GM12892 (cell line): Measurements from ENCODE around the gene PAX5.
"Not testable (repeated sequence)": the region's sequence is repeated elsewhere in the genome, so short reads cannot be mapped to it uniquely, and the experiment has no call there.

Experiments
- DNase-seq: peaks from one replicate; pipeline ENCODE4 v3.0.0; 2011; ENCODE audit not compliant: insufficient read length
- FAIRE-seq: peaks from 2 replicates; lab custom pipeline; 2011; peaks lifted over from hg19 to GRCh38; lab: Jason Lieb, UNC
- POLR2A ChIP-seq: IDR thresholded peaks from 2 replicates; pipeline ENCODE4 v1.6.1; 2011; ENCODE audit warnings: low read depth, low read length, control low read depth
- POLR2AphosphoS5 ChIP-seq: IDR thresholded peaks from 2 replicates; pipeline ENCODE4 v1.6.1; 2011; ENCODE audit warnings: low read depth, low read length, control low read depth
- TAF1 ChIP-seq: IDR thresholded peaks from 2 replicates; pipeline ENCODE4 v1.6.1; 2011; ENCODE audit warnings: low read depth, mild to moderate bottlenecking, control low read depth, low read length, borderline replicate concordance

The PAX5 gene

GRCh38 chr9:37056046-37056920 lies 22.2 kb upstream of the PAX5 start:
- no peak for DNase-seq
- TF ChIP-seq POLR2AphosphoS5 (no peak), TAF1 (no peak), POLR2A (no peak)
- FAIRE-seq = no peak

- DNase-seq, FAIRE-seq: not testable (repeated sequence)
These were observed 20.3 kb upstream of the PAX5 start for GRCh38 chr9:37054363-37054720.

GRCh38 chr9:37053684-37054362 lies 19.8 kb upstream of the PAX5 start:
- FAIRE-seq = peak; percentile 14
- no peak for DNase-seq

GRCh38 chr9:37046683-37047082 lies 12.6 kb upstream of the PAX5 start:
- TF ChIP-seq POLR2A (no peak), POLR2AphosphoS5 (no peak), TAF1 (no peak)
- FAIRE-seq = peak; percentile 42
- no peak for DNase-seq

More at GRCh38 chr9:37053684-37054362, 19.8 kb upstream of the PAX5 start:
- TF ChIP-seq TAF1 (no peak), POLR2A (no peak), POLR2AphosphoS5 (no peak)

- TF ChIP-seq POLR2AphosphoS5 = no peak
- TF ChIP-seq TAF1 = no peak
- TF ChIP-seq POLR2A = no peak
- DNase-seq = no peak
- no peak for FAIRE-seq
These were observed 8.4 kb upstream of the PAX5 start for GRCh38 chr9:37042421-37042820.

- TF ChIP-seq POLR2AphosphoS5 (no peak), POLR2A (no peak), TAF1 (no peak)
- FAIRE-seq (no peak), DNase-seq (no peak)
These were observed 6.5 kb upstream of the PAX5 start for GRCh38 chr9:37040508-37041127.

GRCh38 chr9:37038943-37039464 lies 4.9 kb upstream of the PAX5 start:
- no peak for TF ChIP-seq TAF1
- no peak for TF ChIP-seq POLR2AphosphoS5
- no peak for TF ChIP-seq POLR2A
- FAIRE-seq = no peak
- no peak for DNase-seq

- FAIRE-seq (no peak), DNase-seq (no peak)
- TF ChIP-seq POLR2A = no peak
- TF ChIP-seq TAF1 = no peak
- no peak for TF ChIP-seq POLR2AphosphoS5
These were observed 4.4 kb upstream of the PAX5 start for GRCh38 chr9:37038302-37038942.

GRCh38 chr9:37037503-37038301 lies 3.6 kb upstream of the PAX5 start:
- peak; percentile 44 for DNase-seq
- FAIRE-seq = peak; percentile 93
- TF ChIP-seq POLR2A (no peak; the same call in 1 of the 2 replicates), TAF1 (no peak), POLR2AphosphoS5 (peak; percentile 42; the same call in 1 of the 2 replicates)

GRCh38 chr9:37036776-37037502 lies 2.9 kb upstream of the PAX5 start:
- TF ChIP-seq POLR2A = peak; percentile 34; the same call in 1 of the 2 replicates
- no peak for TF ChIP-seq POLR2AphosphoS5
- peak; percentile 36; the same call in 1 of the 2 replicates for TF ChIP-seq TAF1
- peak; percentile 66 for FAIRE-seq
- DNase-seq = peak; percentile 41
